HG03558 (cell line): ENCODE measurements around the gene MPPED2.
"Not testable (repeated sequence)": the region's sequence is repeated elsewhere in the genome, so short reads cannot be mapped to it uniquely, and the experiment has no call there.

Experiments
- ATAC-seq: cut with Tn5 transposase; IDR thresholded peaks from one replicate; pipeline ENCODE4 v1.9.1; 2021; ENCODE audit warnings: moderate number of reproducible peaks; ENCODE audit not compliant: unreplicated experiment; ENCODE audit errors: extremely low read depth

Gene MPPED2

GRCh38 chr11:30580573-30580972 is 5.6 kb downstream of the MPPED2 start:
- ATAC-seq, result no peak

- no peak for ATAC-seq
Observed at GRCh38 chr11:30579415-30580175, 6.6 kb downstream of the MPPED2 start.

- no peak for ATAC-seq
Observed at GRCh38 chr11:30578406-30578805, 7.7 kb downstream of the MPPED2 start.

- ATAC-seq, result no peak
Observed at GRCh38 chr11:30573951-30574350, 12.2 kb downstream of the MPPED2 start.

GRCh38 chr11:30568931-30569330 is 17.2 kb downstream of the MPPED2 start:
- ATAC-seq, result no peak

- ATAC-seq, result no peak
Observed at GRCh38 chr11:30567644-30568043, 18.5 kb downstream of the MPPED2 start.

GRCh38 chr11:30567120-30567519 is 19.0 kb downstream of the MPPED2 start:
- ATAC-seq, result no peak

GRCh38 chr11:30566482-30566881 is 19.7 kb downstream of the MPPED2 start:
- no peak for ATAC-seq

GRCh38 chr11:30565027-30565426 is 21.1 kb downstream of the MPPED2 start:
- ATAC-seq, result no peak

GRCh38 chr11:30561691-30562415 is 24.3 kb downstream of the MPPED2 start:
- no peak for ATAC-seq

GRCh38 chr11:30560206-30561106 is 25.7 kb downstream of the MPPED2 start:
- ATAC-seq, result no peak

GRCh38 chr11:30559004-30559403 is 27.1 kb downstream of the MPPED2 start:
- ATAC-seq, result no peak

GRCh38 chr11:30554587-30554986 is 31.6 kb downstream of the MPPED2 start:
- ATAC-seq, result not testable (repeated sequence)

GRCh38 chr11:30553521-30554110 is 32.5 kb downstream of the MPPED2 start:
- no peak for ATAC-seq

- ATAC-seq, result no peak
Observed at GRCh38 chr11:30552839-30553238, 33.3 kb downstream of the MPPED2 start.

- ATAC-seq, result no peak
Observed at GRCh38 chr11:30550022-30550542, 36.1 kb downstream of the MPPED2 start.

- no peak for ATAC-seq
Observed at GRCh38 chr11:30549565-30549964, 36.6 kb downstream of the MPPED2 start.

GRCh38 chr11:30546334-30546733 is 39.8 kb downstream of the MPPED2 start:
- ATAC-seq, result no peak

GRCh38 chr11:30545507-30545906 is 40.6 kb downstream of the MPPED2 start:
- ATAC-seq, result no peak

GRCh38 chr11:30543066-30543465 is 43.1 kb downstream of the MPPED2 start:
- no peak for ATAC-seq
